GM18511 (cell line): ENCODE data around the gene NRG2.
A peak's percentile ranks its signal among the peaks of the same experiment; 100 is the strongest.

ENCODE experiments used
- ATAC-seq: cut with Tn5 transposase; IDR thresholded peaks from one replicate; pipeline ENCODE4 v1.9.1; 2021; ENCODE audit warnings: mild to moderate bottlenecking, moderate library complexity; ENCODE audit not compliant: unreplicated experiment

Gene NRG2

DNA sequence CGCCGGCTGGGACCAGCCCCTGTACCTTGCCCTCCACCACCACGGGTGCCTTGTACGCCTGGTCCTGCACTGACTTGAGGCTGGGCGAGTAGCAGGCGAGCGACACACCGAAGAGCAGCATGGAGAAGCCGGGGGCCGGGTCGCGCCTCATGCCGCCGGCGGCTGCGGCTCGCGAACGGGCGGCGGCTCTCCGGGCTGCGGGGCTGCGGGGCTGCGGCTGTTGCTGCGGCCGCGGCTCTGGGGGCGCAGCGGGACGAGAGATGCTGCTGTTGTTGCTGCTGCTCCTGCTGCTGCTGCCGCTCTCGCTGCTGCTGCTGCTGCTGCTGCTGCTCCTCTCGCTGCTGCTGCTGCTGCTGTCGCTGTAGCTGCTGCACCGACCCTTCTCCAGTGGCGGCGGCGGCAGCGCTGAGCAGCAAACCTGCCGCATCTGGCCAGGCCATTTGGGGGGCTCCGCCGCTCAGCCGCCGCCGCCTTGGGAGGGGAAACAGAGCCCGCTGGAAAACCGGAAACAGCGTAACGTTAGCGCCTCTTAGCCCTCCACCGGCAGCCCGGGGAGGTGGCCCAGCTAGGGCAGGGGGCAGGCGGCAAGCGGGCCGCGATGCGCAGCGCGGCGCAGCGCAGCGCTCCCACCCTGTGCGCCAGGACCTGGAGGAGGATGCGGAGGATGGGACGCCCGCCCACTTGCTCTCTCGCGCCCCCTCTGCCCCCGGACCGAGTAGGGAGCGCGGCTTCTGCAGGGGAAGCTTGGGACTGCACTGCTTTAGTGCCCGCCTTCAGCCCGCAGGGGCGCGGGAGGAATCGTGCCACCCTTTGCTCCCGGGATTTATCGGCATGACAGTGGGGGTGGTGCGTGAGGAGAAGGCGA, at the start of gene NRG2:
NRG2 (minus strand) TSS at position 657 of the 865 bp plus-strand sequence.
- peak; percentile 68 for ATAC-seq

DNA sequence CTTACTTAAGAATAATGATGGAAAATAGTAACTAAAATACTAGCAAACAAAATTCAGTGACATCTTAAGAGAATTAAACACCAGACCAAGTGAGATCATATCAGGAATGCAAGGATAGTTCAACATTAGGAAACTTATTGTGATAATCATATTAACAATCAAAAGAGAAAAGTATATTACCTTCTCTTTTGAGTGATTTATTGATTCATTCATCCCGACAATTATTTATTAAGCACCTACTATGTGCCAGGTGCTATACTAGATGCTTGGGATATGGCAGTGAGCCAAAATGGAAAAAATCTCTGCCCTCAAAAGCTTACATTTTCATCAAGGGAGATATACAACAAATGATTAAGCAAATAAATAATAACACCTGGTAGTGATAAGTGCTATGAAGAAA, 47.2 kb upstream of the NRG2 start:
- ATAC-seq: no peak

DNA sequence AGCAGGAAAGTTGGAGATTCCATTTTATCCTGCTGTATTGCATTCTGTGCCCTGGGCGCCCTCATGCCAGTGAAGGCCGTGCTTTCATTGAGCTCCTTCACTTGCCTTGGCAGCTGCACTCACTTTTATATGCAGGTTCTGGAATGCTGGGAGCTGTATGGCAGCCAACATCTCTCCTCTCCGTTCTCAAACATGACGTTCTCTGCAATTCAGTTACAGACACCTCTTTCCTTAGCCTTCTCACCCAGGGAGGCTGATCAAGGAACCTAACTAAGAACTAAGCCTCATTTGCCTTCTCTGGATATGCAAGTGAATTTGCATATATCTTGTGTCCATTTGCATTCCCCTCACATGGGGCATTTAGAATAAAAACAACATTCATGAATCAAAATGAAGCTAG, 41.4 kb upstream of the NRG2 start:
- no peak for ATAC-seq

DNA sequence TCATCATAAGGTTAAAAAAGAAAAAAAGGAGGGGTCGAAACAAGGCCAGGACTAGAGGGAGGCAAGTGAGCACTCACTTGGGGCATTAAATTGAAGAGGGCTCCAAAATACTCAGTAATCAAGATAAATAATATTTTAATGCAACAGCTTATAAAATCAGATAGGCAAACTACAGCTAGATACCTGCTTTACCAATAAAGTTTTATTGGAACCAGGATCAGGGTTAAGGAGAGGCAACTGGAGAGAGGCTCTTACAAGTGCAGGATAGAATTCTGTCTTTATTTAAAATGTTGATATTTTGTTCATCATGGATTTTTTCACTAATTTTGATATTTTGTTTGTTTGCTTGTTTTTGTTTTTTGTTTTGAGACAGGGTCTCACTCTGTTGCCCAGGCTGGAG, 40.6 kb upstream of the NRG2 start:
- ATAC-seq: no peak

DNA sequence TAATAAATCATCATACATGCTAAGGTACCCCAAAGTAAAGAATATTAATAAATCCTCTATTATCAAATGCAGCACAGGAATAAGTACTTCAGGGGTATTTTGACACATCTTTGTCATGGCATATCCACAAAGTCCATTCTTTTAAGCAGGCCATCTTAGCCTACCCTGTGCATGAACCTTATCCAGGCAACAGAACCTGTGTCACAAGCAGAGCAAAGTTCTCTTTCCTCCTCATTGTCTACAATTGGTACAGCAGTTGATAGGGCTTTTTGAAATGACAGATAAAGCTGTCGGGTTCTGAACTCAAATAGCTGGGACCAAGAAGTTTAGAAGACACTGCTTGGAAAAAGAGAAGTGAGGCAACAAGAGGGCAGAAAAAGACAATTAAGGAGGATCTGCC, 40.0 kb upstream of the NRG2 start:
- no peak for ATAC-seq

DNA sequence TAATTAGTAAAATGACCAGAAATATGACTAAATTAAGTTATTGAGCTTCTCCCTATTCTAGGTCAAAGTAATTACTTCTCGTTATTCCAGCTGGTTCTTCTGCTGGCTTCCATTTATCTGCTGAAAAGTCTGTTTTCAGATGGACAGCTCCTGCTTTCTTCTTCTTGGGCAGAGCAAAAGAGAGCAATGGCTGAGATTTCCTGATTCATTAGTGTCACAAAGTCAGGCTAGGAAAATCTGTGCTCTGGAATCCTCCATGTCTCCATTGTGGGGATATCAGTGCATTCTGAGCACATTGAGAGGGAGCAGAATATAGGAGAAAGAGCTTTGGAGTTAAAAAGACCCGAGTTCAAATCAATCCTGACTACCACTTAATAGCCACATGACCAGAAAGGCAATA, 33.7 kb upstream of the NRG2 start:
- ATAC-seq: no peak

DNA sequence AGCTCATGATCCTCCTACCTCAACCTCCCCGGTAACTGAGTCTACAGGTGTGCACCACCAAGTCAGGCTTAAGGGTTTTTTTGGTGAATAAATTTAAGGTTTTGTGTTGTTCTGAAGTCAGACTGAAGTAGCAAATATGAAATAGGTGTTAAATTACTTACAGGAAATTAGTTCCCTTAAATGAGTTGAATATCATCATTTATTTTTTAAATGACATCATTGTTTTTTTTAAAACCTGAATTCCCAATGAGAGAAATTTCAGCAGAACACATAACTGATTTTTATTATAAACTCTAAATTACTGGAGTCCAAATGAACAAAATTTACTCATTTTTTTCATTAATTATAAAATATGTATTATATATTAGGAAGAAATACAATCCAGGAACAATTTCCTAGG, 33.0 kb upstream of the NRG2 start:
- no peak for ATAC-seq

DNA sequence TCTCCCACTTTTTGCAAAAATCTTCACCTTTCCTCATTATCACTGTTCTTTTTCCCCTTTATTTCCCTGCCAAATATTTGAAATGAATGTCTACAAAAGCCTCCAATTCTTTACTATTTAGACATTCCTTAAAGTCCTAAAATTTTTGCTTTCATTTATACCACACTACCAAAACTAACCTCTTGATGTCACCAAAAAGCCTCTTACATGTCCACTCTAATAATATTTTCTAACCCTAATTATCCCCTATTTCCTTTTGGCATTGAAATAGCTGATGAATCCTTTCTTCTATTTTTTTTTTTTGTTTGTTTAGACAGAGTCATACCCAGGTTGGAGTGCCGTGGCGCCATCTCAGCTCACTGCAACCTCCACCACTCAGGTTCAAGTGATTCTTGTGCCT, 32.3 kb upstream of the NRG2 start:
- no peak for ATAC-seq

DNA sequence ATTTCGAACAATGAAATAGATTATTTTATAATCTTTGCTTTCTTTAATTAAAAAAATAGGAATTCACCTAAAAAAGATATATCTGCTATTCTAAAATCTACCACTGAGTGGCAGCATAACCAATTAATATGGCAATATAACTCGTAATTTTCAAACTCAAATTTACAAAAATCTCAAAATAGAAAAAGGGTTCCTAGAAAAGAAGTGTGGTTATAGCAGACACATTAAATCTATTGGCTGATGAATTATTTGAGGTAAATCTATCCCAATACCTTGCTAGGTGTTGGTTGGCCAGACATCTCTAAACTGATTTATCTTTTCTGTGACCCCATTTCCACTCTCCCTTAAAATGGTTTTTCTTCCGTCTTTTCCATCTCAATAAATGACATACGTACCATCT, 30.2 kb upstream of the NRG2 start:
- no peak for ATAC-seq

DNA sequence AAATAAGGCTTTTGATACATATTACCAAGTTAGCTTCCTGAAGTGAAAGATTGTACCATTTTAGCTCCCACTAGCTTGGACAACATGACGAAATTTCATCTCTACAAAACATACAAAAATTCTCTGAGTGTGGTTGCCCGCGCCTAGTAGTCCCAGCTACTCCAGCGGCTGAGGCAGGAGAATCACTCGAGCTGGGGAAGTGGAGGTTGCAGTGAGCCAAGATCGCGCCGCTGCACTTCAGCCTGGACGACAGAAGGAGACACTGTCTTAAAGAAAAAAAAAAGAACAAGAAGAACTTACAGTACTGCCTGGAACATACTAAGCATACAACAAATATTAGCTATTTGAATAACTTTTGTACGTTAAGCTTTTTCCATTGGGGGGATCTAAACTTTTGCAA, 29.7 kb upstream of the NRG2 start:
- ATAC-seq: no peak

DNA sequence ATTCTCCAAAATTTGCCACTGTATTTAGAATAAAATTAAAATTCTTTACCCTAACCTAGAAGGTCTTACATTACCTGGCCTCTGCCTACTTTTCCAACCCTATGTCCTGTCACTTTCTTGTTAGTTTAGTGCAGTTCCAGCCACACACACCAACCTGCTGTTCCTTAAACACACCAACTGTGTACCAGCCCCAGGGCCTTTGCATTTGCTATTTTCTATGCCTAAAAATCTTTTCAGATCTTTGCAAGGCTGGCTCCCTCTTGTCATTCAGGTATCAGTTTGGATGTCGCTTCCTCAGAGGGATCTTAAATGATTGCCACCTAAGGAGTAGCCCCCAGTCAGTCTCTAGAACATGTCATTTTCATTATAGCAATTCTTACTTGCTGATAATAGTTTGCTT, 17.7 kb upstream of the NRG2 start:
- no peak for ATAC-seq

DNA sequence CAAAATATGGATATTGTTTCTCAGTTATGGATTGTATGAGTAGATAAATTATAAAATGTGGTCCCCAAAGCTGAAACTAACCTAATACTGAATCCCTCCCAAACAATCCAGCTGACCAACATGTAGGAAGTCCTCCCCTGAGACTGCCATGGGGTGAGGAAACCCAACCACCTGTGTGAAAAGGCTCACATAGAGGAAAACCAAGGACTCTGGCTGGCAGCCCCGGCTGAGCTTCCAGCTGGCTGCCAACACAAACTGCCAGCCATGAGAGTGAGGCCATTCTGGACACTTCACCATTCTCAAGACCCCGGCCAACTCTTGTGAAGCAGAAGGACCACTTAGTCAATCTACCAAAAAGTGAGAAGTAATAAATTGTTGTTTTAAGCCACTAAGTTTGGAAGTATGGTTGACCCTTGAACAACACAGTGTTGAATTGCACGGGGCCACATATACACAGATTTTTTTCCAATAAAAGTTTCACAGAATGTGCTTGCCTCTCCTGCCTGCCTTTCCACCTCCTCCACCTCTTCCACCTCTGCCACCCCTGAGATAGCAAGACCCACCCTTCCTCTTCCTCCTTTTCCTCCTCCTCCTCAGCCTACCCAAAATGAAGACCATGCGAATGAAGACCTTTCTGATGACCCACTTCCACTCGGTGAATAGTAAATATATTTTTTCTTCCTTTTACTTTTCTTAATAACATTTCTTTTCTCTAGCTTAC, 15.3 kb upstream of the NRG2 start:
- no peak for ATAC-seq

DNA sequence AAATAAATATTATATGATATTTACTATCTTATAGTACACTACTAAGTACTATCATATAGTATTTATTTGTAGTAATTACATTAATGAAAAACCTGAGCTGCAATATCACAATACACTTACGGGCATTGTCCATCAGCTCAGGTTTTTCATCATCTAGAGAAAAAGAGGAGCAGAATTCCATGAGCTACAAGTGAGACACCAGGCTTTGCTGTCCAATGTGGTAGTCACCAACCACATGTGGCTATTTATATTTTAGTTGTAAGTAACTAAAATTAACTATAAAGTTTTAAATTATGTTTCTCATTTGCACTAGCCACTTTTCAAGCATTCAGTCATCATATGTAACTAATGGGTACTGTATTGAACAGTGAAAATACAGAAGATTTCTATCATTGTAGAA, 13.8 kb upstream of the NRG2 start:
- ATAC-seq: no peak

DNA sequence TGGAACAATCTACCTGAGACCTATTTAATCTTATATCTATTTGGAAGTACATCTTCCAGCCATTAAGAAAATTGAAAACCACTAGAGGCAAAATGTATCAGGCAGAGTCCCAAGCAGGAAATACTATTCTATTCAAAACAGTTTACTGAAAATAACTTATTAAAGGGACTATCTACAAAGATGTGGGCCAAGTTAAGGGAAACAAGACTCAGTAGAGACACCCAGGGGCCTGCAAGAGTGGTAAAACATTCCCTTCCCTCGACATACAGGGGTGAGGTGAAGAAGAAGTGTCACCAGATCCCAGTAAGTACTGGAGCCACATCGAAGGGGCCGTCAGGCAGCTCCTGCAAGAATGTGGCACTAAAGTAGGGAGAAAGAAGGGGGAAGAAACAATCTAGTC, 12.1 kb upstream of the NRG2 start:
- ATAC-seq: no peak

DNA sequence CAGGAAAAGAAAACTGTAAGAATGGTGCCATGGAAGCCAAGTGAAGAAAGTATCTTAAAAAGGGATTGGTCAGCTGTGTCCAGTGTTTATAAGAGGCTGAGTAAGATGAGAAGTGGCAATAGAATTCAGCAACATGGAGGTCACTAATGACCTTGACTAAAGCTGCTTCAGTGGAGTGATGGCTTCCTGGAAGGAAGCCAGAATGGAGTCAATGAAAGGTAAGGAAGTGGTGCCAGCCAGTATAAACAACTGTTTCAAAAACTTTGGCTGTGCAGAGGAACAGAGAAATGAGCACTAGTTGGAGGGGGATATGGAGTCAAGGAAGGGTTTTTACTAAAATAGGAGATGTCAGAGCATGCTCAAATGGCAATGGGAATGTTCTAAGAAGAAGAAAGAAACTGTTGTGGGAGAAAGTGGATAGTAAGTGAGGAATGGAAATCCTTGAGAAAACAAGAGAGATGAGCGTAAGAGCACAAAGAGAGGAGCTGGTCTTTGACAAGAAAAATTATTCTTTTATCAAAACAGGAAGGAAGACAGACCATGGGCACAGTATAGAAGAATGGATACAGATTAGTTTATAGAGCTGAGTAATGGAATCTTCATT, 11.1 kb upstream of the NRG2 start:
- no peak for ATAC-seq

DNA sequence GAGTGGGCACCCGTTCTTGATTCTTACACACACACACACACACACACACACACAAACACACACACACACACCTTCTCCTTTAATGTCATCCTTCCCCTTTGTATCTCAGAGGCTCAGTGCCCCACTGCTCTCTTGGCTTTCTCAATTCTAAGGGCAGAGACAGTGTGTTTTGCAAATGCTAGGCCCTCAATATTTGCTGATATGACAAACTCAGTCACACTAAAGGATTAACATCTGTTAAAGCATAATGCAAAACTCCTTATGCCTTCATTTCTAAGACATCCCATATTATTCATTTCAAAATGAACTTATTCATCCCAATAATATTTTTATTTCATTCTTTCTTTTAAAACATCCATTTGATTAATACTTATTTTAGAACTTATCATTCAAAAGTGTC, 8.9 kb upstream of the NRG2 start:
- ATAC-seq: no peak

DNA sequence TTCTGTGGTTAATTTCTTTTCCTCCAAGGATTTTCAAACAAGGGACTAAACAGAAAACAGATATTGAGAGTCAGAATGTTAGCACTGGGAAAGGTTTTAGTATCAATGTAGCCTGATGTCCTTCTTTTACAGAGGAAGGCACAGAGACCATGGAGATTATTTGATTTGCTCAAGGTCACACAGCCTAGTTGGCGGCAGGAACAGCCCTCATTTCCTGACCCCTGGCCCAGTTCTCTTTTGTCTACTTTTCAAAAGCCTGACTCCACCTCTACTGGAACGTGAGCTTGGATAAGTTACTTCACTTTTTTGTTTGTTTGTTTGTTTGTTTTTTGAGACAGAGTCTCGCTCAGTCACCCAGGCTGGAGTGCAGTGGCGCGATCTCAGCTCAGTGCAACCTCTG, 6.6 kb upstream of the NRG2 start:
- ATAC-seq: no peak

DNA sequence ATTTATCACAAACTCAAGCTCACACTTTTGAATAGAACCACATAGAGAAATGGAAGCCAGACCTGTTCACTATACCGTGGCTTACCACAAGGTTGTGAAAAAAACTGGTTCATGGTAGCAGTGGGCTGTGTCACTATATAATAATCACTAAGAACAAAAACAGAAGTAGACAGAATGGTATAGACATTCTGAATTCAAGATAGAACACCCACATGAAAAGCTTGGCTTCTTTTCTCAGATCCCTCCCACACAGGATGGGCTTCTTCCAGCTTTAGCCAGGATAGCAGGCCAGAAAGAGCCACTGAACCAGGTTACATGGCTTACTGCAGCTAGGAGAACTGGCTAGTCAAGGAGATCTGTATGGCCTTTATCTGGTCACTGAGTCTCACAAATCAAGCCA, 6.1 kb upstream of the NRG2 start:
- ATAC-seq: peak; percentile 55

DNA sequence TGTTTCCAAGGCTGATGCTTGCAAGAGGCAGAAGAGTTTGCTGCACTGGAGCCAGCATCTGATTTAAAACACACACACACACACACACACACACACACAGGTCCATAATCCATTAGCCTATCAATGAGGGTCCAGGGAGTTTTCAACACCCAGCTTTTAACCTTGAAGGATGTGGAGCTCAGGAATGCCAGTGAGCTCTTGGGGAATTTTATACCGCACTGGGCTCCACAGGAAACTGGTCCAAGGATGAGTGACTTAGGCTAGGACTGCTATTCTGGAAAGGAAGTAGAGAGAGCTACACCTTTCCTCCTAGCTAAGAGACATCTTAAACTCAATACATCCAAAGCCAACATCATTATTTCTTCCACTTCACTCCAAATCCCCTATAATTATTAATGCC, 942 bp upstream of the NRG2 start:
- no peak for ATAC-seq

DNA sequence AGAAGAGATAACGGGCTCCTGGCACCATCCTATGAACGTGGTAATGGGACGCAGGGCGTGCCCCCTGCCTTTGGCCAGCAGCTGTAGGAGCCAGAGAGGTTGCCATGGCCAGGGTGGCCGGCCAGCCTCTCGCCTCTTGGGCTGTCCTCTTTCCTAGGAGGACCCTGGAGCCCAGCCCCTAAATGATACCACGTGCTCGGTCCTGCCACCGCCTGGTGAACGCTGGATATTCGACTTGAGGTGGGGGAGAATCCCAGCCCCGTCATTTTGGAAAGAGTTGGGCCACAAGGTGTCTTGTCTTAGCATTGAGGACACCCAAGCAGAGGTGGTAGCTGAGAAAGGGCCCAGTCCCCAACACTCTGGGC, 391 bp upstream of the NRG2 start:
- peak; percentile 17 for ATAC-seq

DNA sequence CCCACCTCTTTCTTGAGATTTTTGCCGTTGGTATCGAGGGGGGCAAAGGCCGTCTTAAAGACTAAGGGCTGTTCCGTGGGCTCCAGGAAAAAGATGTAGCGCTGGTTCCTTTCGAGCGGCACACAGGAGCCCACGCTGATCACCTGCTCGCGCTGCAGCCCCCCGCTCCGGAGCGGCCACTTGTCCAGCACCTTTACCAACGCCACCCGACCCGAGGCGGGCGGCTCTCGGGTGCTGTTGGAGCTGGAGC, 781 bp downstream of the NRG2 start:
- ATAC-seq: no peak
